GM12872 (cell line): ENCODE measurements around the gene BRCA2.

Experiments used
- CTCF ChIP-seq: IDR thresholded peaks from 3 replicates; pipeline ENCODE4 v1.5.1; 2011; ENCODE audit warnings: low read depth, mild to moderate bottlenecking, low read length, moderate library complexity; ENCODE audit not compliant: insufficient read depth

Gene BRCA2

GRCh38 chr13:32403108-32403507, 87.8 kb downstream of the BRCA2 start:
- TF ChIP-seq CTCF = no peak

- TF ChIP-seq CTCF = no peak
Observed at GRCh38 chr13:32407854-32408253, 92.5 kb downstream of the BRCA2 start.

GRCh38 chr13:32408296-32409000, 93.1 kb downstream of the BRCA2 start:
- TF ChIP-seq CTCF = no peak

GRCh38 chr13:32409001-32409313, 93.6 kb downstream of the BRCA2 start:
- TF ChIP-seq CTCF = no peak

- TF ChIP-seq CTCF = no peak
Observed at GRCh38 chr13:32409561-32410421, 94.5 kb downstream of the BRCA2 start.

- no peak for TF ChIP-seq CTCF
Observed at GRCh38 chr13:32413284-32413683, 98.0 kb downstream of the BRCA2 start.

- no peak for TF ChIP-seq CTCF
Observed at GRCh38 chr13:32414580-32414979, 99.3 kb downstream of the BRCA2 start.
